GM19240 (cell line): ENCODE data around the gene KATNBL1.

Source experiments
- DNase-seq: peaks from one replicate; pipeline ENCODE4 v3.0.0; 2011; ENCODE audit warnings: low spot score; ENCODE audit not compliant: insufficient read length

The KATNBL1 gene

GRCh38 chr15:34116620-34117019 lies 93.3 kb downstream of the KATNBL1 start:
- no peak for DNase-seq

GRCh38 chr15:34114739-34115138 lies 95.2 kb downstream of the KATNBL1 start:
- no peak for DNase-seq

GRCh38 chr15:34114215-34114614 lies 95.7 kb downstream of the KATNBL1 start:
- DNase-seq, result no peak

- DNase-seq, result no peak
These were observed 98.4 kb downstream of the KATNBL1 start for GRCh38 chr15:34111488-34111887.

GRCh38 chr15:34109797-34110663 lies 99.9 kb downstream of the KATNBL1 start:
- no peak for DNase-seq

GRCh38 chr15:34107315-34107714 lies 102.6 kb downstream of the KATNBL1 start:
- DNase-seq, result no peak

- DNase-seq, result no peak
These were observed 103.5 kb downstream of the KATNBL1 start for GRCh38 chr15:34106423-34106822.

GRCh38 chr15:34102175-34102925 lies 107.5 kb downstream of the KATNBL1 start:
- no peak for DNase-seq

GRCh38 chr15:34101366-34102174 lies 108.3 kb downstream of the KATNBL1 start, which contains the start of the genes EMC7 and PGBD4:
EMC7 (minus strand) TSS chr15:34101862; CDS start chr15:34101839, 23 bp downstream.
PGBD4 (plus strand) TSS chr15:34102083; CDS start chr15:34102532, 449 bp downstream.
- DNase-seq, result peak; percentile 84

- DNase-seq, result no peak
These were observed 110.0 kb downstream of the KATNBL1 start for GRCh38 chr15:34099914-34100313.
